Keratinocyte (primary cell): ENCODE results near the gene SLC3A2. TPM values are rescaled to one million over a fixed set of nuclear protein-coding genes. Genes with fewer than 3 reads are reported as not detected.

Experiments
- DNase-seq: peaks from one replicate; pipeline ENCODE4 v3.0.0-alpha.2; 2011; ENCODE audit warnings: low read depth, missing footprints, low spot score
- FAIRE-seq: peaks from 2 replicates; lab custom pipeline; 2011; peaks lifted over from hg19 to GRCh38; lab: Jason Lieb, UNC
- H2AFZ ChIP-seq: 2 replicates; pipeline ENCODE4 v1.6.0; 2012; ENCODE audit warnings: low read length, control low read depth, inconsistent platforms; ENCODE audit not compliant: control insufficient read depth
- H3K27ac ChIP-seq: 2 replicates; pipeline ENCODE4 v1.5.1; 2011; ENCODE audit warnings: low read length; ENCODE audit not compliant: control insufficient read depth, insufficient read depth
- H3K27me3 ChIP-seq: 3 replicates; pipeline ENCODE4 v1.6.0; 2011; ENCODE audit warnings: low read length; ENCODE audit not compliant: control insufficient read depth, insufficient read depth; ENCODE audit errors: extremely low read depth
- H3K36me3 ChIP-seq, 2 experiments: 2 replicates in 1 of 2; 3 replicates in 1 of 2; pipeline ENCODE4 v1.5.1; 2011; ENCODE audit warnings: low read length in 2 of 2, mild to moderate bottlenecking in 1 of 2; ENCODE audit not compliant: control insufficient read depth in 2 of 2, insufficient read depth in 2 of 2; ENCODE audit errors: extremely low read depth in 1 of 2
- H3K4me1 ChIP-seq: 3 replicates; pipeline ENCODE4 v1.5.1; 2011; ENCODE audit warnings: low read length; ENCODE audit not compliant: control insufficient read depth, insufficient read depth; ENCODE audit errors: extremely low read depth
- H3K4me2 ChIP-seq: 3 replicates; pipeline ENCODE4 v1.6.0; 2011; ENCODE audit warnings: low read depth, low read length; ENCODE audit not compliant: control insufficient read depth, insufficient read depth; ENCODE audit errors: extremely low read depth
- H3K4me3 ChIP-seq, 3 experiments: fragments of 200-600 bp in 1 of 3; sonication (generic) in 1 of 3; 2 replicates in 2 of 3; 3 replicates in 1 of 3; pipeline ENCODE4 v1.5.1; 2011 to 2016; ENCODE audit warnings: low read length in 3 of 3, mild to moderate bottlenecking in 3 of 3, control low read depth in 2 of 3, inconsistent platforms in 1 of 3, low read depth in 1 of 3, mixed read lengths in 1 of 3, mixed run types in 1 of 3, moderate library complexity in 1 of 3; ENCODE audit not compliant: control insufficient read depth in 2 of 3, insufficient read depth in 2 of 3; ENCODE audit errors: extremely low read depth in 1 of 3
- H3K79me2 ChIP-seq: 2 replicates; pipeline ENCODE4 v1.6.0; 2012; ENCODE audit warnings: low read length; ENCODE audit not compliant: control insufficient read depth, insufficient read depth
- H3K9ac ChIP-seq: 3 replicates; pipeline ENCODE4 v1.6.0; 2011; ENCODE audit warnings: low read length; ENCODE audit not compliant: control insufficient read depth, insufficient read depth; ENCODE audit errors: extremely low read depth
- H3K9me1 ChIP-seq: 3 replicates; pipeline ENCODE4 v1.6.0; 2011; ENCODE audit warnings: low read length; ENCODE audit not compliant: control insufficient read depth, insufficient read depth; ENCODE audit errors: extremely low read depth
- H3K9me3 ChIP-seq: 2 replicates; pipeline ENCODE4 v1.5.1; 2012; ENCODE audit warnings: low read depth, low read length; ENCODE audit not compliant: control insufficient read depth
- H4K20me1 ChIP-seq: 3 replicates; pipeline ENCODE4 v1.6.0; 2011; ENCODE audit warnings: low read length; ENCODE audit not compliant: control insufficient read depth, insufficient read depth; ENCODE audit errors: extremely low read depth
- EZH2 ChIP-seq: IDR thresholded peaks from one replicate; pipeline ENCODE4 v1.6.1; 2012; ENCODE audit warnings: inconsistent platforms, mild to moderate bottlenecking, low read length, moderate library complexity
- dilution Hi-C: fragments of 300-500 bp; cut with MboI; formaldehyde crosslinking; loops from one replicate; pipeline ENCODE4 v1.7.0; 2020; ENCODE audit warnings: low sequenced_read_pairs; ENCODE audit not compliant: extremely low pct_ligation_motif_present
- polyA plus RNA-seq, 5 experiments: library from polyadenylated mRNA; depleted of rRNA in 3 of 5; stranded (reverse) in 3 of 5; stranded (forward) in 1 of 5; unstranded in 1 of 5; fragments of >200 nt; gene quantifications; 1 replicate in 1 of 5; 2 replicates in 3 of 5; 3 replicates in 1 of 5; pipeline versions ENCODE4 v1.2.1 to v1.2.3, GENCODE V29; 2011 to 2012; ENCODE audit warnings: missing spikeins in 2 of 5, low read depth in 1 of 5, low replicate concordance in 1 of 5
- TF ChIP-seq, protein P1 (sequence below), 3 experiments: IDR thresholded peaks in 1 of 3; conservative IDR thresholded peaks in 1 of 3; optimal IDR thresholded peaks in 1 of 3; 2 replicates in 2 of 3; 3 replicates in 1 of 3; pipeline versions ENCODE3 to v1.5.1; 2011; ENCODE audit warnings: low read length in 3 of 3, mild to moderate bottlenecking in 3 of 3, moderate library complexity in 2 of 3, control low read depth in 1 of 3, inconsistent platforms in 1 of 3; ENCODE audit not compliant: insufficient read depth in 2 of 3; ENCODE audit errors: extremely low read depth in 1 of 3

The SLC3A2 gene
- polyA plus RNA-seq, 1 donor (not counting 4 experiments of a cell fraction or from before 2014, with no cell fraction given), result 469 TPM

DNA sequence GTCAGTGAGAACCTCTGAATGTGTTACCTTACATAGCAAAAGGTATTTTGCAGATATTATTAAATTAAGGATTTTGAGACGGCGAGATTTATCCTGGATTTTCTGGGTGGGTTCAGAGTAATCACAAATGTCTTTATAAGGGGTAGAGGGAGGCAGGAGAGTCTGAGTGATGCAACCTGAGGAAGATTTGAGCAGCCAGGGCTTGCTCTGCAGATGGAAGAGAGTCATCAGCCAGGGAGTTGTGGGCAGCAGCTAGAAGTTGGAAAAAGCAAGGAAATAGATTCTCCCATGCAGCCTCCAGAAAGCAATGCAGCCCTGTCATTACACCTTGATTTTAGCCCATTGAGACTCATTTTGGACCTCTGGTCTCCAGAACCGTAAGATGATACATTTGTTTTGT is 37.2 kb upstream of the SLC3A2 start:
- no peak for TF ChIP-seq EZH2
- TF ChIP-seq, protein P1, sequence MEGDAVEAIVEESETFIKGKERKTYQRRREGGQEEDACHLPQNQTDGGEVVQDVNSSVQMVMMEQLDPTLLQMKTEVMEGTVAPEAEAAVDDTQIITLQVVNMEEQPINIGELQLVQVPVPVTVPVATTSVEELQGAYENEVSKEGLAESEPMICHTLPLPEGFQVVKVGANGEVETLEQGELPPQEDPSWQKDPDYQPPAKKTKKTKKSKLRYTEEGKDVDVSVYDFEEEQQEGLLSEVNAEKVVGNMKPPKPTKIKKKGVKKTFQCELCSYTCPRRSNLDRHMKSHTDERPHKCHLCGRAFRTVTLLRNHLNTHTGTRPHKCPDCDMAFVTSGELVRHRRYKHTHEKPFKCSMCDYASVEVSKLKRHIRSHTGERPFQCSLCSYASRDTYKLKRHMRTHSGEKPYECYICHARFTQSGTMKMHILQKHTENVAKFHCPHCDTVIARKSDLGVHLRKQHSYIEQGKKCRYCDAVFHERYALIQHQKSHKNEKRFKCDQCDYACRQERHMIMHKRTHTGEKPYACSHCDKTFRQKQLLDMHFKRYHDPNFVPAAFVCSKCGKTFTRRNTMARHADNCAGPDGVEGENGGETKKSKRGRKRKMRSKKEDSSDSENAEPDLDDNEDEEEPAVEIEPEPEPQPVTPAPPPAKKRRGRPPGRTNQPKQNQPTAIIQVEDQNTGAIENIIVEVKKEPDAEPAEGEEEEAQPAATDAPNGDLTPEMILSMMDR (optimal IDR thresholded peaks at IDR 0.05 in 1 of 3, IDR thresholded peaks at IDR 0.05 in 1 of 3, conservative IDR thresholded peaks at IDR 0.05 in 1 of 3; ENCODE audit: extremely low read depth in 1 of 3, insufficient read depth in 2 of 3, low read length in 3 of 3), result no peak
- no peak overlapping the region for H3K4me2 ChIP-seq
- H3K36me3 ChIP-seq, result no peaks in the 10 kb centered on the region
- H3K4me1 ChIP-seq, result peaks cover 14% of the 10 kb centered on the region
- H3K4me3 ChIP-seq, result no peak overlapping the region
- DNase-seq (no peak), FAIRE-seq (no peak)
- H3K79me2 ChIP-seq, result peaks cover 9% of the 10 kb centered on the region
- dilution Hi-C loops, result no loop called here
- H3K9me1 ChIP-seq, result no peaks in the 10 kb centered on the region
- H3K9ac ChIP-seq, result no peak overlapping the region
- no peaks in the 10 kb centered on the region for H3K27me3 ChIP-seq
- H3K27ac ChIP-seq, result no peak overlapping the region
- no peaks in the 10 kb centered on the region for H4K20me1 ChIP-seq
- no peaks in the 10 kb centered on the region for H3K9me3 ChIP-seq
- no peak overlapping the region for H2AFZ ChIP-seq

DNA sequence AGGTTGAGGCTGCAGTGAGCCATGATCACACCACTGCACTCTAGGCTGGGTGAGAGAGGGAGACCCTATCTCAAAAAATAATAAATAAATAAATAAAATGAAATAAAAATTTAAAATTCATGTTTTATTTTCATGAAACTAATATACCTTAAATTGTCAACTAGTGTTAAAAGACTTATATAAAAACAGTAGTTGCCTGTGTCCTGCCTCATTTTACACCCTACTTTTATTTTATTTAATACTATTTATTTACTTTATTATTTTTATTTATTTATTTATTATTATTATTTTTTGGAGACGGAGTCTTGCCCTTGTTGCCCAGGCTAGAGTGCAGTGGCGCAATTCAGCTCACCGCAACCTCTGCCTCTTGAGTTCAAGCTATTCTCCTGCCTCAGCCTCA is 36.5 kb upstream of the SLC3A2 start:
- FAIRE-seq, result no peak
- no peak overlapping the region for H3K27ac ChIP-seq
- H3K9me1 ChIP-seq, result no peaks in the 10 kb centered on the region
- peaks cover 14% of the 10 kb centered on the region for H3K4me1 ChIP-seq
- H2AFZ ChIP-seq, result no peak overlapping the region
- H3K9ac ChIP-seq, result no peak overlapping the region
- no peaks in the 10 kb centered on the region for H3K9me3 ChIP-seq
- H3K27me3 ChIP-seq, result no peaks in the 10 kb centered on the region
- dilution Hi-C loops, result no loop called here
- TF ChIP-seq, protein P1 (optimal IDR thresholded peaks at IDR 0.05 in 1 of 3, IDR thresholded peaks at IDR 0.05 in 1 of 3, conservative IDR thresholded peaks at IDR 0.05 in 1 of 3; ENCODE audit: extremely low read depth in 1 of 3, insufficient read depth in 2 of 3, low read length in 3 of 3), result no peak
- TF ChIP-seq EZH2, result no peak
- no peak for DNase-seq
- peaks cover 2% of the 10 kb centered on the region for H3K79me2 ChIP-seq
- H3K4me2 ChIP-seq, result no peak overlapping the region
- no peak overlapping the region for H3K4me3 ChIP-seq
- H4K20me1 ChIP-seq, result no peaks in the 10 kb centered on the region
- H3K36me3 ChIP-seq, result no peaks in the 10 kb centered on the region
